ENCODE measurements around the gene PLCH2. TPM values are rescaled to one million over a fixed set of nuclear protein-coding genes. Genes with fewer than 3 reads are reported as not detected.
A peak's percentile ranks its signal among the peaks of the same experiment; 100 is the strongest.

PLCH2 gene
- total and polyA plus RNA-seq, 2 donors (not counting 3 experiments of a cell fraction or from before 2014, with no cell fraction given), result 0.19 to 0.31 TPM

- H3K4me3 ChIP-seq (replicated peaks in 1 of 3; ENCODE audit: insufficient read depth in 1 of 3, low read depth in 1 of 3, low read length in 3 of 3), result peak overlapping the region; percentile 16 to 67 (median 51)
These were observed 71.3 kb downstream of the PLCH2 start for GRCh38 chr1:2547210-2548067.

More at GRCh38 chr1:2547210-2548067, 71.3 kb downstream of the PLCH2 start:
- dilution Hi-C loops (cut with MboI; ENCODE audit: extremely low pct_ligation_motif_present, low sequenced_read_pairs), result no loop called here
- no peak for FAIRE-seq
- Histone ChIP-seq H3K27me3 (ENCODE audit: control insufficient read depth in 2 of 2, insufficient read depth in 2 of 2, low read length in 2 of 2) (no peaks in the 10 kb centered on the region), H3K79me2 (ENCODE audit: control insufficient read depth, insufficient read depth, low read length) (no peaks in the 10 kb centered on the region), H3K9ac (replicated peaks; ENCODE audit: extremely low read depth, insufficient read depth, low read length) (peak overlapping the region; percentile 24), H3K36me3 (ENCODE audit: control insufficient read depth in 2 of 2, extremely low read depth in 1 of 2, insufficient read depth in 2 of 2, low read length in 2 of 2) (no peaks in the 10 kb centered on the region), H3K9me3 (replicated peaks; ENCODE audit: control insufficient read depth, insufficient read depth, low read length) (no peaks in the 10 kb centered on the region), H3K27ac (ENCODE audit: insufficient read depth, low read depth, low read length) (peak overlapping the region; percentile 87), H2AFZ (ENCODE audit: low read depth, low read length) (peak overlapping the region; percentile 84), H4K20me1 (replicated peaks; ENCODE audit: control insufficient read depth, extremely low read depth, insufficient read depth, low read length) (no peaks in the 10 kb centered on the region), H3K4me1 (ENCODE audit: control insufficient read depth, extremely low read depth, insufficient read depth, low read length) (peaks cover 27% of the 10 kb centered on the region), H3K4me2 (ENCODE audit: insufficient read depth, low read length) (peak overlapping the region; percentile 77), H3K9me1 (replicated peaks; ENCODE audit: control insufficient read depth, extremely low read depth, insufficient read depth, low read length) (no peaks in the 10 kb centered on the region)
- no peak for DNase-seq (ENCODE audit: low read depth, low spot score)
- ChIA-PET CTCF (interaction anchor here (0.8 to 2.5 kb wide), 15 partner anchors 9 to 352 kb away, joined by 3 to 20 read pairs (median 5); partner anchors contain the start of genes FAAP20, PANK4, PEX10 and TNFRSF14), POLR2A (interaction anchor here (1.0 kb wide), 1 partner anchor 21 kb away, joined by 3 read pairs; the partner anchor contains the start of gene PANK4)
- intact Hi-C loops (cut with micrococcal nuclease), result loop anchor here (1.0 to 2.0 kb wide), 7 partner anchors 31 to 357 kb away; partner anchors contain the start of gene FAAP20
- TF ChIP-seq JUN (IDR thresholded peaks at IDR 0.05; ENCODE audit: borderline replicate concordance, insufficient read depth, insufficient read length, low read depth), result no peak
- no peak for TF ChIP-seq EZH2 (IDR thresholded peaks at IDR 0.05; ENCODE audit: borderline replicate concordance, low read depth, low read length, severe bottlenecking)
- no peak for TF ChIP-seq MYC (IDR thresholded peaks at IDR 0.05; ENCODE audit: low read depth, low read length)
- TF ChIP-seq, protein P1, sequence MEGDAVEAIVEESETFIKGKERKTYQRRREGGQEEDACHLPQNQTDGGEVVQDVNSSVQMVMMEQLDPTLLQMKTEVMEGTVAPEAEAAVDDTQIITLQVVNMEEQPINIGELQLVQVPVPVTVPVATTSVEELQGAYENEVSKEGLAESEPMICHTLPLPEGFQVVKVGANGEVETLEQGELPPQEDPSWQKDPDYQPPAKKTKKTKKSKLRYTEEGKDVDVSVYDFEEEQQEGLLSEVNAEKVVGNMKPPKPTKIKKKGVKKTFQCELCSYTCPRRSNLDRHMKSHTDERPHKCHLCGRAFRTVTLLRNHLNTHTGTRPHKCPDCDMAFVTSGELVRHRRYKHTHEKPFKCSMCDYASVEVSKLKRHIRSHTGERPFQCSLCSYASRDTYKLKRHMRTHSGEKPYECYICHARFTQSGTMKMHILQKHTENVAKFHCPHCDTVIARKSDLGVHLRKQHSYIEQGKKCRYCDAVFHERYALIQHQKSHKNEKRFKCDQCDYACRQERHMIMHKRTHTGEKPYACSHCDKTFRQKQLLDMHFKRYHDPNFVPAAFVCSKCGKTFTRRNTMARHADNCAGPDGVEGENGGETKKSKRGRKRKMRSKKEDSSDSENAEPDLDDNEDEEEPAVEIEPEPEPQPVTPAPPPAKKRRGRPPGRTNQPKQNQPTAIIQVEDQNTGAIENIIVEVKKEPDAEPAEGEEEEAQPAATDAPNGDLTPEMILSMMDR (IDR thresholded peaks at IDR 0.05; ENCODE audit: extremely low read depth in 1 of 2, insufficient read depth in 1 of 2, low read depth in 1 of 2, low read length in 2 of 2), result no peak
- BruUV-seq (replicated peaks), result no TSS peak

All from endothelial cell of umbilical vein (primary cell).